Immature natural killer cell (primary cell): ENCODE data around the gene TBX4. TPM values are rescaled to one million over a fixed set of nuclear protein-coding genes. Genes with fewer than 3 reads are reported as not detected.
"Not testable (repeated sequence)": the region's sequence is repeated elsewhere in the genome, so short reads cannot be mapped to it uniquely, and the experiment has no call there.

Experiments
- DNase-seq, 3 donors: peaks; one replicate each; pipeline ENCODE4 v3.0.0; 2022; ENCODE audit warnings: mixed read lengths in 1 of 3
- H3K27ac Mint-ChIP-seq, 6 donors: one replicate each; pipeline ENCODE4 v1.8.0; 2020; ENCODE audit warnings: mixed read lengths in 6 of 6, mild to moderate bottlenecking in 5 of 6, inconsistent platforms in 4 of 6, moderate library complexity in 3 of 6
- H3K27me3 Mint-ChIP-seq, 3 donors: one replicate each; pipeline ENCODE4 v1.8.0; 2020 to 2021; ENCODE audit warnings: low read depth in 3 of 3, mild to moderate bottlenecking in 3 of 3, mixed read lengths in 3 of 3, moderate library complexity in 3 of 3, inconsistent platforms in 1 of 3
- H3K36me3 Mint-ChIP-seq, 3 donors: one replicate each; pipeline ENCODE4 v1.8.0; 2020; ENCODE audit warnings: mixed read lengths in 3 of 3, inconsistent platforms in 2 of 3, mild to moderate bottlenecking in 2 of 3
- H3K4me1 Mint-ChIP-seq, 2 donors: one replicate each; pipeline ENCODE4 v1.8.0; 2020; ENCODE audit warnings: inconsistent platforms in 2 of 2, mild to moderate bottlenecking in 2 of 2, mixed read lengths in 2 of 2, moderate library complexity in 1 of 2
- H3K4me3 Mint-ChIP-seq, 5 donors: one replicate each; pipeline ENCODE4 v1.8.0; 2020; ENCODE audit warnings: mild to moderate bottlenecking in 5 of 5, mixed read lengths in 5 of 5, inconsistent platforms in 3 of 5, moderate library complexity in 3 of 5
- H3K9me3 Mint-ChIP-seq, 6 donors: one replicate each; pipeline ENCODE4 v1.8.0; 2020; ENCODE audit warnings: mild to moderate bottlenecking in 6 of 6, mixed read lengths in 6 of 6, inconsistent platforms in 4 of 6, moderate library complexity in 3 of 6
- polyA plus RNA-seq, 3 donors: library from polyadenylated mRNA; unstranded; fragments of 300-500 nt; fragmentation: Illumina TruSeq; gene quantifications; one replicate each; pipeline ENCODE4 v1.2.3, GENCODE V29; 2021

The TBX4 gene
- polyA plus RNA-seq, 3 donors from 2014 or later, result not detected

DNA sequence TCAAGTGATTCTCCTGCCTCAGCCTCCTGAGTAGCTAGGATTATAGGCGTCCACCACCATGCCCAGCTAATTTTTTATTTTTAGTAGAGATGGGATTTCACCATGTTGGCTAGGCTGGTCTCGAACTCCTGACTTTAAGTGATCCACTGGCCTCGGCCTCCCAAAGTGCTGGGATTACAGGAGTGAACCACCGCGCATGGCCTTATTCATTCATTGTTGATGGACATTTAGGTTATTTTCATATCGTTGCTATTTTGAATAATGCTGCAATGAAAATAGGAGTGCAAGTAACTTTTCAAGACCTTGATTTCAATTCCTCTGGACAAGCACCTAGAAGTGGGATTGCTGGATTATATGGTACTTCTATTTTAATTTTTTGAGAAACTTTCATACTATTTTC lies 22.4 kb upstream of the TBX4 start:
- DNase-seq, H3K4me3 Mint-ChIP-seq, H3K36me3 Mint-ChIP-seq, H3K27ac Mint-ChIP-seq, H3K9me3 Mint-ChIP-seq, H3K4me1 Mint-ChIP-seq: not testable (repeated sequence)
- H3K27me3 Mint-ChIP-seq, result peaks cover 2 to 20% (median 8%) of the 10 kb centered on the region in 3 donors

DNA sequence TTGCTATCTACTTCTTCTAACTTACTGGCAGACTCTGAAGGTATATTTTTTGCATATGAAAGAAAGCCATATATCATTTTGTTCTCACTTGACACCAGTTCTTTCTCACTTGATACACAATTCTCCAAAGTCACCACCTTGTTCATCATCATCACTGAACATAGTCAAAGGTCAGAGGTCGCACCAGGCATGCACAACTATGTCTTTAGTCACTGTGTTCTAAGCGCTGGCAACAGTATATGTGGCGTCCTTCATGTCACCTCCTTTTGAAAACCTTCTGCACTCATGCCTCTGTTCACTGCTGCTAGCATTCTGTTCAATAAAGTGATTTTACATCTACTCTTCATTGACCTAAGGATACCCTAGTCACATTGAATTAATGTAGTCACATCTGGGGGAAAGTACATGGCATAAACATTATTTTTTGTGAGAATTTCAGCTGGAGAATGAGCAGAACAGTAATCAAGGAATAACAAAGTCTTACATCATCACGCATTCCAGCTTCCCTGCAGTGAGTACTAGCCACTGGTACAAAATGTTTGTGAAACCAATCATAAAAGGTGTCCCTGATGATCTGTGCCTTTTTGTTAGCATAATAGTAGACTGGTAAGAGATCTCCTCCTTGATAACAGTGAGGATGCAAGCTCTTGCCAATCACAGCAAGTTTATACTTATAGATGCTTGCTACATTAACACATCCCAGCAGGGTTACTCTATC lies 20.5 kb upstream of the TBX4 start:
- H3K36me3 Mint-ChIP-seq, result no peaks in the 10 kb centered on the region
- H3K4me3 Mint-ChIP-seq, result no peak overlapping the region
- no peak overlapping the region for H3K27ac Mint-ChIP-seq
- H3K4me1 Mint-ChIP-seq, result no peaks in the 10 kb centered on the region
- no peak for DNase-seq
- H3K9me3 Mint-ChIP-seq, result peaks cover under 1 to 5% (median 2%) of the 10 kb centered on the region in 6 donors
- H3K27me3 Mint-ChIP-seq, result peaks cover 5 to 16% (median 8%) of the 10 kb centered on the region in 3 donors

DNA sequence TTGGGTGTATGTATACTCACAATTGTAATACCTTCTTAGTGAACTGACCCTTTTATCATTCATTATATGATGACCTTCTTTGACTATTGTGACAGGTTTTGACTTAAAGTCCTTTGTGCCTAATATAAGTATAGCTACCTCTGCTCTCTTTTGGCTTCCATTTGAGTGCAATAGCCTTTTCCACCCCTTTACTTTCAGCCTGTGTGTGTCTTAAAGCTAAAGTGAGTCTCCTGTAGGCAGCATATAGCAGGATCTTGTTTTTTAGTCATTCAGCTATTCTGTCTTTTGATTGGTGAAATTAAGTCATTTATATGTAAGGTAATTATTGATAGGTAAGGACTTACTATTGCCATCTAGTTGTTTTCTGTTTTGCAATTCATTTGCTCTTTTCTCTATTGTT lies 15.9 kb upstream of the TBX4 start:
- Mint-ChIP-seq H3K4me3 (no peak overlapping the region), H3K36me3 (peaks cover 6 to 8% (median 8%) of the 10 kb centered on the region in 3 donors), H3K27me3 (peaks cover 6 to 21% (median 14%) of the 10 kb centered on the region in 3 donors), H3K27ac (no peak overlapping the region), H3K4me1 (no peaks in the 10 kb centered on the region), H3K9me3 (peaks cover 7 to 16% (median 14%) of the 10 kb centered on the region in 6 donors)
- no peak for DNase-seq

DNA sequence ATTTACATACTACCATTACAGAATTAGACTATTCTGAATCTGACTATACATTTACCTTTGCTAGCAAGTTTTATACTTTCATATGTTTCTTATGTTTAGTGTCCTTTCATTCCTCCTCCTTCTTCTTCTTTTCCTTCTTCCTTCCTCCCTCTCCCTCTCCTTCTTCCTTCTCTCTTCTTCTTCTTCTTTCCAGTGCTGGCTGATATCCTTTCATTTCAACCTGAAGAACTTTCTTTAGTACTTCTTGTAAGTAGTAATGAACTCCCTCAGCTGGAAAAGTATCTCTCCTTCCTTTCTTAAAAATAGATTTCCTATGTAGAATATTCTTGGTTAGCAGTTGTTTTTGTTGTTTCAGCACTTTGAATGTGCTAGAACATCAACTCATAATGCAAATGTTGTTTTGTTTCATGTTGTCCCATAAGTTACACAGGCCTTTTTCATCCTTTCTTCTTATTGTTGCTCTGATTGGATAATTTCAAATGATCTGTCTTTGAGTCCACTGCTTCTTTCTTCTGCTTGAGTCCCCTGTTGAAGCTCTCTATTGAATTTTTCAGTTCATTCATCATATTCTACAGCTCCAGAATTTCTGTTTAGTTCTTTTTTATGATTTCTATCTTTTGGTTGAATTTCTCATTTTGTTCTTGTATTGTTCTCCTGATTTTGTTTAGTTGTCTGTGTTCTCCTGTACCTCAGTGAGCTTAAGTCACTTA lies 15.1 kb upstream of the TBX4 start:
- Mint-ChIP-seq H3K9me3 (peaks cover 7 to 16% (median 14%) of the 10 kb centered on the region in 6 donors), H3K4me1 (no peaks in the 10 kb centered on the region), H3K27ac (no peak overlapping the region), H3K27me3 (peaks cover 6 to 24% (median 16%) of the 10 kb centered on the region in 3 donors), H3K36me3 (peaks cover 6 to 8% (median 8%) of the 10 kb centered on the region in 3 donors), H3K4me3 (no peak overlapping the region)
- DNase-seq, result no peak

DNA sequence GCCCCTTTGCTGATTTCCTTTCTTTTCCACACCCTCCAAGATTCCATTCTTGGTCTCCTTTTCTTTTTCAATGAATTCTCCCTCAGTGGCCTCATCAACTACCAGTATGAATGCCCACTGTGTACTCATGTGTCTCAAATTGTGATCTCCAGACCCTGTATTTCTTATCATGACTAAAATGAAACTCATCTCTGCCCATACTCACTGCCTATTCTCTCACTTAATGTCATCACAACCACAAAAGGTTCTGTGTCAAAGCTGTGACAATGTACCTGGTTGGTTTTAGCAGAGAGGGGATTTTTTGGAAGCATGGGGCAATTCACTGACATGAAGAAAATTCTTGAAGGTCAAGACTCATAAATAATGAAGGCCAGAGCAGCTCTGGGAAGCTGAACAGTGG lies 11.5 kb upstream of the TBX4 start:
- Mint-ChIP-seq H3K36me3 (peaks cover 6 to 8% (median 8%) of the 10 kb centered on the region in 3 donors), H3K9me3 (peaks cover 7 to 16% (median 14%) of the 10 kb centered on the region in 6 donors), H3K27ac (no peak overlapping the region), H3K4me1 (no peaks in the 10 kb centered on the region), H3K4me3 (no peak overlapping the region), H3K27me3 (peaks cover 4 to 21% (median 11%) of the 10 kb centered on the region in 3 donors)
- no peak for DNase-seq

DNA sequence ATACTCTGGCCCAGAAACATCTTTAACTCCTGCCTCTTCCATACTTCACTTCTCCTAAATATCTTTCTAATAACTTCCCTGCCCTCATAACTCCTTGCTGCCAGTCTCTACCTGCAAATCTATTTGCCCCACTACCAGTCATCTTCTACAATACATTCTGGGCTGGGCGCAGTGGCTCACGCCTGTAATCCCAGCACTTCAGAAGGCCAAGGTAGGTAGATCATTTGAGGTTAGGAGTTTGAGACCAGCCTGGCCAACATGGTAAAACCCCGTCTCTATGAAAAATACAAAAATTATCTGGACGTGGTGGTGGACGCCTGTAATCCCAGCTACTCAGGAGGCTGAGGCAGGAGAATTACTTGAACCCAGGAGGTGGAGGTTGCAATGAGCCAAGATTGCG lies 10.7 kb upstream of the TBX4 start:
- H3K27ac Mint-ChIP-seq, H3K36me3 Mint-ChIP-seq, H3K4me1 Mint-ChIP-seq, DNase-seq, H3K4me3 Mint-ChIP-seq: not testable (repeated sequence)
- Mint-ChIP-seq H3K9me3 (peaks cover 4 to 16% (median 12%) of the 10 kb centered on the region in 6 donors), H3K27me3 (peaks cover 8 to 21% (median 11%) of the 10 kb centered on the region in 3 donors)

DNA sequence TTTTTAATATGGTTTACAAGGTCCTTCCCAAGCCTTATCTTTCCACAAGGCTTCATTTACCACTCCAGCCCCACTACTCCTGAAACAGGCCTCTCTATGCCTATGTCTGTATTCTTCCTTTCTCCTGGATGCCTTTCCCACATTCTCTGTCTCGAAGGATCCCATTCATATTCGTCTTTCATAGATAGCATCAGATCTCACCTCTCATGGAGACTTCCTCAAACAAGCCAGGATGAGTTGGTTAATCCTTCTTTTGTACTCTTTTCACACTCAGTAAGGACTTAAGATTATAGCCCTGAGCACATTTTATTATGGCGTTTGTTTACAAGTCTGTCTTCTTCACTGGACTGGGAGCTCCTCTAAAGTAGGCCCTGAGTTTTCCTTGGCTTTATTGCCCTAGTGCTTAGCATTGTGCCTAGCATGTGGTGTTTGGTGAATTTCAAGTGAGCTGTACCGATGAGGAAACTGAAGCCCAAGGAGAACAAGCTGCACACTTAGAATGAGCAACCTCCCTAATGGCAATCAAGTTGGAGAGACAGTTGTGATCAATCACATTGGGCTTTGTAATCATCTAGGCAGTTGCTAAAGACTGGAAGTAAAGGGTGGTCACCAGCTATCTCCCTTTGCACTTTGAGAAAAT lies 10.0 kb upstream of the TBX4 start:
- Mint-ChIP-seq H3K4me1 (no peaks in the 10 kb centered on the region), H3K27me3 (peaks cover 7 to 21% (median 8%) of the 10 kb centered on the region in 3 donors), H3K4me3 (no peak overlapping the region), H3K9me3 (peaks cover 2 to 10% (median 8%) of the 10 kb centered on the region in 6 donors), H3K27ac (no peak overlapping the region), H3K36me3 (peaks cover 2 to 4% (median 4%) of the 10 kb centered on the region in 3 donors)
- DNase-seq, result no peak

DNA sequence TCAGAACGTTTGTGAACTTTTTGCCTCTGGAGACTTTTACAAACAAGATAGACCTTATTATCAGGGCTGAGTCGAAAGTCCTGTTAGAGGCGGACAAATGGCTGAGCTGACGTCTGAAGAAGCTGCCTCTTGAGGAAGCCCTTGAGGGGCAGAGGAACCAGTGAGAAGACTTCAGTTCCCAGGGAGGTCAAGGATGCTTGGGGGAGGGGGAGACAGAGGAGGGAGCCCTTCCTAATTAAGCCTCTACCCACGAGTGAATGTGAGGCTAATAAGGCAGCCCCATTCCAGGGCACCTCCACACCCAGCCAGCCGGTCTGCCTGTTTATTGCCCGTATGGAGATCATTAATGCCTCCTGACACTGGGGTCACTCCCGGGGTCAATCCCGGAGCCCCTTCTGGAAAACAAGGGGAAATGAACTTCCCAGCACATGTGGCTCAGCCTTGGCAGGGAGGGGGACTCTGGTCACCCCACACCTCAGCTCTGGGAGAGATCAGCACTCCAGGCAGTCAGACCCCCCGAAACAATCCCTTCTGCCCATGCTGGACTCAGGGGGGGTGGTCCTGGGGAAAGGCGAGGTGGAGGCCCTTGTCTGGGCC lies 9.2 kb upstream of the TBX4 start:
- Mint-ChIP-seq H3K9me3 (peaks cover 1 to 6% (median 2%) of the 10 kb centered on the region in 6 donors), H3K27me3 (peaks cover 8 to 21% (median 9%) of the 10 kb centered on the region in 3 donors)
- DNase-seq, result no peak

DNA sequence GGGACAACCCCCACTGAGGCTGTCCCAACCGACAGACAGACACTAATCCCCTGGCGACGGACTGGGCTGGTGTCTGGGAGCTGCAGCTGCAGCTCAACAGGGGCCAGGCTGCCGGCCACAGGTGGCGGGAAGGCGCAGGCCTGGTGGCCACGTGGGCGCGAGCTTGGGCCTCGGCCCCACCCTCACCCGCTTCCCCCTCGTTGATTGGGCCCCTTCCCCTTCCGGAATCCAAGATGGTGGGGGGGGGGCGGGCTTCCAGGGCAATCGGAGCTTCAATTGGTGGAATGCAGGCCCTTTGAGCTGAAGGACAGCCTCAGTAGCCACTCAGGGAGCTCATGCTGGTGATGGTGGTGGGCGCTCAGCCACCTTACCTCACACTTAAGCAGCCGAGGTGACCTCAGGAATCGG lies 8.7 kb upstream of the TBX4 start:
- no peak for DNase-seq
- H3K4me3 Mint-ChIP-seq, result no peak overlapping the region
- no peaks in the 10 kb centered on the region for H3K4me1 Mint-ChIP-seq
- H3K27ac Mint-ChIP-seq, result no peak overlapping the region
- H3K36me3 Mint-ChIP-seq, result no peaks in the 10 kb centered on the region
- H3K27me3 Mint-ChIP-seq, result peaks cover 8 to 21% (median 9%) of the 10 kb centered on the region in 3 donors
- H3K9me3 Mint-ChIP-seq, result peaks cover 0 to 6% (median 2%) of the 10 kb centered on the region in 6 donors

More for the DNA sequence above, 9.2 kb upstream of the TBX4 start:
- H3K4me3 Mint-ChIP-seq, result no peak overlapping the region
- H3K4me1 Mint-ChIP-seq, result no peaks in the 10 kb centered on the region
- H3K36me3 Mint-ChIP-seq, result no peaks in the 10 kb centered on the region
- no peak overlapping the region for H3K27ac Mint-ChIP-seq

DNA sequence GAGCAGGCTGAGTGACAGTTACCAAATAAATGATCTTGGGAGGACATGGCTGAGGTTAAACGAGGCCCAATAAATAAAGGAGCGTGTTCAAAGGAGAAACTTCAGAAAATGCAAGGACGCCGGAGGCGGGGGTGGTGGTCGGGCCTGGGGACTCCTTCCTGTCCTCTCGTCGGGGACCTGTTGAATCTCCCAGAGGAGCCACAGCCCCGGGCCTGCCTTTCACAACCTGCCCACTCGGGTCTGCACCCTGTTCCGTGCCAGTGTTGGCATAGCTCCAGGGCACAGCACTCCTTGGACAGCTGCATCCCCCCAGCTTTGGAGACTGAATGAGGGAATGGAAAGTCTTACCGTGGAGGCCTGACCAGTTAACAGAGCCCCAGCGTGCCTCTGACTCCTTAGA lies 8.1 kb upstream of the TBX4 start:
- H3K27me3 Mint-ChIP-seq, result peaks cover 6 to 18% (median 9%) of the 10 kb centered on the region in 3 donors
- H3K9me3 Mint-ChIP-seq, result peaks cover 0 to 3% (median 1%) of the 10 kb centered on the region in 6 donors
- no peak overlapping the region for H3K4me3 Mint-ChIP-seq
- no peaks in the 10 kb centered on the region for H3K36me3 Mint-ChIP-seq
- DNase-seq, result no peak
- H3K4me1 Mint-ChIP-seq, result no peaks in the 10 kb centered on the region
- H3K27ac Mint-ChIP-seq, result no peak overlapping the region

DNA sequence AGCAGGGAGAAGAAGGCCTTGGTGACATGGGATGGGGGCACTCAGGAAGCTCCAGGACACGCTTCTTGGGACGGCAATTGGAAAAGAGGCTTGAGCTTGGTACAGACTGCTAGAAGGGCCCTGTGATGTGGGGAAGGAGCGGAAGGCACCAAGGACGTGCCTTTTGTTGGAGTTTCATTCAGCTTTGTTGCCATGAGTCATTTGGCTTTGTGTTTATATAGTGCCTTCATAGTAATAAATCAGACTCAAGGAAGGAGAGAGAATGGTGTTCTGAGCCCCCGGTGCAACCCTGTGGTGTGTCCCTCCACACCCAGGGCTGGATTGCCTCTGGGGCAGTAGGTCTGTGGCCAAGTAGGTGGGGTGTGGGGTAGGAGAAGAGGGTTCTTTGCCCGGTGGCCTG lies 7.4 kb upstream of the TBX4 start:
- Mint-ChIP-seq H3K9me3 (peaks cover 0 to 3% (median 0%) of the 10 kb centered on the region in 6 donors), H3K27me3 (peaks cover 6 to 16% (median 9%) of the 10 kb centered on the region in 3 donors), H3K4me3 (no peak overlapping the region), H3K4me1 (no peaks in the 10 kb centered on the region), H3K36me3 (no peaks in the 10 kb centered on the region), H3K27ac (no peak overlapping the region)
- no peak for DNase-seq

DNA sequence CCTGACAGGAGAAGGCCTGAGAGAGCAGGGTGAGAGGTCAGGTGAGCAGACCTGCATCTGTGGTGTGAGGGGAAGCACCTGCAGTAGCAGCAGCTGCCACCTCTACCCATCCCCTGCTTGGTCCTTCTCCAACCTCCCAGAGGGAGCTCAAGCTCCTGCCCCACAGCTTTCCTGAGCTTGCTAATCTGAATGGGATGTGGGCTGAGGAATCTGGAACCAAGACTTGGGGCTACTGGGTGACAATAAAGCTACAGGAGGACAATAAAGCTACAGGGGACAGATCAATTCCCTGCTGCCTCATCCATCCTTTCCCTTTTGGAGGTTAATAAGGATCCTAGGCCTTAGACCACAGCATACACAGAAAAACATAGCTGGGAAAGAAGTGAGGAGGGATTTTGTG lies 4.9 kb upstream of the TBX4 start:
- H3K4me3 Mint-ChIP-seq, result no peak overlapping the region
- no peak for DNase-seq
- peaks cover 2 to 14% (median 14%) of the 10 kb centered on the region in 3 donors for H3K27me3 Mint-ChIP-seq
- H3K4me1 Mint-ChIP-seq, result peaks cover 2 to 4% of the 10 kb centered on the region in 2 donors
- no peaks in the 10 kb centered on the region for H3K9me3 Mint-ChIP-seq
- H3K36me3 Mint-ChIP-seq, result no peaks in the 10 kb centered on the region
- H3K27ac Mint-ChIP-seq, result no peak overlapping the region

DNA sequence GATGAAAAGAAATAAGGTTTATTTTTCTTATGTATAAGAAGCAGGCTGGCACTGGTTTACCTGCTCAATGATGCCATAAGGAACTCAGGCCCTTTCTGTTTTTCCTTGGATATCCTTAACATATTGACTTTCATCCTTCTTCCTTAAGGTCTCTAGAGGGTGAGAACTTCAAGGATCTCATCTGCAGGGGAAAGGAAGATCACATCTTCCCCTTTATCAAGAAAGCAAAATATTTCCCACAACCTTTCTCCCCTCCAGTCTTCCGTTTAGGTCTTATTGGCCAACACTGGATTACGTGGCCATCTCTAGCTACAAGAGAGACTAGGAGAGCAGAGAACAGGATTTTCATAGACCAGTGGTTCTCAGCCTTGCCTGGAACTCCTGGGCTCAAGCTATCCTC lies 4.2 kb upstream of the TBX4 start:
- Mint-ChIP-seq H3K27me3 (peaks cover 8 to 18% (median 14%) of the 10 kb centered on the region in 3 donors), H3K9me3 (no peaks in the 10 kb centered on the region), H3K4me1 (peaks cover 4 to 6% of the 10 kb centered on the region in 2 donors), H3K36me3 (no peaks in the 10 kb centered on the region), H3K4me3 (no peak overlapping the region), H3K27ac (no peak overlapping the region)
- no peak for DNase-seq
